Activated naive CD4-positive, alpha-beta T cell treated with anti-CD3 and anti-CD28 coated beads for 36 hours (primary cell): ENCODE data around the gene MCEMP1. TPM values are rescaled to one million over a fixed set of nuclear protein-coding genes. Genes with fewer than 3 reads are reported as not detected.

Source experiments
- CTCF ChIA-PET: fragments of 350-600 bp; sonication (Branson Sonifier 250); formaldehyde crosslinking; loops from one replicate; lab custom pipeline; 2021; ENCODE audit warnings: antibody characterized with exemption; lab: Charles Lee
- DNase-seq: peaks from one replicate; pipeline ENCODE4 v3.0.0-alpha.2; 2020
- H3K27ac Mint-ChIP-seq: one replicate; pipeline ENCODE4 v1.8.0; 2021; ENCODE audit warnings: mild to moderate bottlenecking, mixed read lengths
- H3K27me3 Mint-ChIP-seq: one replicate; pipeline ENCODE4 v1.8.0; 2021; ENCODE audit warnings: low read depth, mixed read lengths
- H3K36me3 Mint-ChIP-seq: one replicate; pipeline ENCODE4 v1.8.0; 2021; ENCODE audit warnings: low read depth, mixed read lengths
- H3K4me1 Mint-ChIP-seq: one replicate; pipeline ENCODE4 v1.8.0; 2021; ENCODE audit warnings: low read depth, mixed read lengths
- H3K4me3 Mint-ChIP-seq: one replicate; pipeline ENCODE4 v1.8.0; 2021; ENCODE audit warnings: mild to moderate bottlenecking, moderate library complexity, mixed read lengths
- H3K9me3 Mint-ChIP-seq: one replicate; pipeline ENCODE4 v1.8.0; 2021; ENCODE audit warnings: mixed read lengths
- intact Hi-C: fragments of 100-400 bp; cut with micrococcal nuclease; formaldehyde crosslinking; loops from one replicate; pipeline ENCODE4 v1.15.1; 2023
- total RNA-seq, 2 experiments: library from RNA; stranded (reverse); gene quantifications; one replicate each; pipeline ENCODE4 v1.2.3, GENCODE V29; 2021

MCEMP1 gene
- total RNA-seq, 2 experiments from 2014 or later = not detected

DNA sequence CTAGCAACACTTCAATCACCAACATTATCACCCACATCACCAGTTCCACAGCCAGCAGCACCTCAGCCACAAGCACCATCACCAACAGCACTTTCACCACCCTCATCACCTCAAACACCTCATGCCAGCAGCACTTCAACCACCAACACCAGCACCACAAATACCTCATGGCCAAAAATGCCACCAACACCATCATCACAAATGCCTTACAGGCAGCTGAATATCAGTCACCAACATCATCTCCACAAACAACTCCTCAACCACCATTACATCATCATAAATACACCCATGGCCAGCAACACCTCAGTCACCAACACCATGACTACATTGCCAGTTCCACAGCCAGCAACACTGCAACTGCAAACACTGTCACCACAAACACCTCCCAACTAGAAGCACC is 14.6 kb downstream of the MCEMP1 start:
- DNase-seq = no peak

DNA sequence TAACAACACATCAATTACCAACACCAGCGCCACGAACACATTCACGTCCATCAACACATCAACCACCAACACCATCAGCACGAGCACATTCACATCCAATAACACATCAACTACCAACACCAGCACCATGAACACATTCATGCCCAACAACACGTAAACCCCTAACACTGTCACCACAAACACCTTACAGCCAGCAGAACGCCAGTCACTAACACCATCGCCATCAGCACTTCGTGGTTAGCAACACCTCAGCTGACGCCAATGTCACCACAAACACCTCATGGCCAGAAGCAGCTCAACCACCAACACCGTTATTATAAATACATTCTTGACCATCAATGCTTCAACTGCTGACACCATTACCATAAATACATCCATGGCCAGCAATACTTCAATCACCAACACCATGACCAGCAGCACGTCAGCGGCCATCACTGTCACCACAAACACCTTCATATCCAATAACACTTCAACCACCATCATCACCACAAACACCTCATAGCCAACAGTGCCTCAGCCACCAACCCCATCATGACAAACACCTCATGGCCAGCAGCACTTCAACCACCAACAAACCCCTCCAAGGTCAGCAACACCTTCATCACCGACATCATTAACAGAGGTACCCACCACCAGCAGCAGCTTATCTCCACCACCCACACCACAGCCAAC is 15.7 kb downstream of the MCEMP1 start:
- peaks cover 2% of the 10 kb centered on the region for H3K4me1 Mint-ChIP-seq
- no peaks in the 10 kb centered on the region for H3K36me3 Mint-ChIP-seq
- H3K27ac Mint-ChIP-seq = no peak overlapping the region
- no peaks in the 10 kb centered on the region for H3K9me3 Mint-ChIP-seq
- intact Hi-C loops = no loop called here
- CTCF ChIA-PET = no interaction called here
- no peak overlapping the region for H3K4me3 Mint-ChIP-seq
- no peaks in the 10 kb centered on the region for H3K27me3 Mint-ChIP-seq
- DNase-seq = no peak

More for the DNA sequence above, 14.6 kb downstream of the MCEMP1 start:
- Mint-ChIP-seq H3K9me3 (no peaks in the 10 kb centered on the region), H3K36me3 (no peaks in the 10 kb centered on the region), H3K27me3 (no peaks in the 10 kb centered on the region), H3K27ac (no peak overlapping the region), H3K4me1 (peaks cover 2% of the 10 kb centered on the region), H3K4me3 (no peak overlapping the region)
- intact Hi-C loops = no loop called here
- CTCF ChIA-PET = interaction anchor here (0.6 kb wide), 1 partner anchor 50 kb away, joined by 3 read pairs; no protein-coding TSS in a partner anchor

DNA sequence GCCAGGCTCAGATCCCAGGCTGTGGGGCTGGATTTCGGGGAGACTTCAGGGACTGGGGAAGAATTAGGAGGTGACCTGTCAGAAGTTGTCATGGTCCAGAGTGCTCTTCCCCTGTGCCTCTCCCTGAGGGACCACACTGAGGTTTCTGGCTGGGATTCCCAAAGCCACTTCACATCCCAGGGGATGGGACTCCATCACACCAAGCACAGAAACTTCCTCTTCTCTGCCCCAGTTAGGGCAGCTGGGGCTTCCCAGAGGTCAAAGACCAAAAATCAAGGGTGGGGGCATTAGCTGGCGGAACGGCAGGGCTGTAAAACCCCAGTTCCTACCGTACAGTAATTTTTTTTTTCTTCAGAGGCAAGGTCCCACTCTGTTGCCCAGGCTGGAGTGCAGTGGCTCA is 17.6 kb downstream of the MCEMP1 start:
- Mint-ChIP-seq H3K27me3 (peaks cover 8% of the 10 kb centered on the region), H3K9me3 (no peaks in the 10 kb centered on the region), H3K4me3 (no peak overlapping the region), H3K4me1 (peaks cover 17% of the 10 kb centered on the region), H3K36me3 (no peaks in the 10 kb centered on the region), H3K27ac (no peak overlapping the region)
- DNase-seq = no peak
- CTCF ChIA-PET = no interaction called here
- intact Hi-C loops = no loop called here

DNA sequence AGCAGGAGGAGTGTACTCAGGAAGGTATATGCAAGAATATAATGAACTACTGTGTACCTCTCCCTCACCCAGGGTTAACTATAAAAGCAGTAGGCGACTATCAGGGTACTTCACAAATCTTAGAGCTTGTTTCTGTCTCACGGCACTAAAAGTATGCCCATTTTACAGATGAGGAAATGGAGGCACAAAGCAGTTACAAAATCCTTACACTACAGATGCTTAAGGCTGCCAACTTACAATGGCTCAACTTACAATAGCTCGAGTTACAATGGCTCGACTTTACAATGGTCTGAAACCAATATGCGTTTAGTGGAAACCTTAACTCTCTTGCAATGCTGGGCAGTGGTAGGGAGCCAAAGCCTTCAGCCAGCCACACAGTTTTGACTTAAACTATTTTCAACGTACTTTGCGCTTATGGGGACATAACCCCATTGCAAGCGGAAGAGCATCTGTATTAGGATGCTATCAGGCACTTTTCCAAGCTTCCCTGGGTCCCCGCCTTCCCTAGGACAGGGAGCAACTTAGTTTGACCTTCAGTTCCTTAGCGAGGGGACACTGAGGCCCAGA is 20.9 kb downstream of the MCEMP1 start:
- Mint-ChIP-seq H3K27ac (no peak overlapping the region), H3K36me3 (no peaks in the 10 kb centered on the region), H3K27me3 (peaks cover 8% of the 10 kb centered on the region), H3K9me3 (no peaks in the 10 kb centered on the region), H3K4me1 (peaks cover 25% of the 10 kb centered on the region), H3K4me3 (no peak overlapping the region)
- intact Hi-C loops = no loop called here
- CTCF ChIA-PET = interaction anchor here (1.1 to 1.6 kb wide), 3 partner anchors 18 to 102 kb away, joined by 3 to 5 read pairs (median 4); partner anchors contain the start of gene TRAPPC5
- no peak for DNase-seq

DNA sequence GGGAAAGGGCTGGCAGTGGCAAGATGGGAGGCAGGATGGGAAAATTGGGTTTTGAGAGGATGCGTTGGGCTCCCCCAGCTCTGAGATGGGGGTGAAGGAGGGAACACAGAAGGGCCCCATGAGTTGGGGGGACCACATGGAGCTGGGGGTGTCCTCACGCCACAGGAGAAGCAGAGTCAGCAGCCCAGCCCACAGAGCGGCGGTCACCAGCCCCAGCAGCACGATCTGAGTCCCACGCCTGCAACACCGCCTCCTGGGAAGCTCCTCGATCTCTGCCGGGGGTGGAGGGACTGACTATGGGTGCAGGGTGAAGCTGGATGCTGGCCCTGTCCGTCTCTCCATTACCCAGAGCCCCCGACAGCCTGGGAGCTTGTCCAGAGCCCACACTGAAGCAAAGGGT is 21.7 kb downstream of the MCEMP1 start:
- Mint-ChIP-seq H3K27ac (no peak overlapping the region), H3K4me1 (peaks cover 25% of the 10 kb centered on the region), H3K4me3 (no peak overlapping the region), H3K36me3 (no peaks in the 10 kb centered on the region), H3K27me3 (peaks cover 8% of the 10 kb centered on the region), H3K9me3 (no peaks in the 10 kb centered on the region)
- intact Hi-C loops = no loop called here
- no peak for DNase-seq
- CTCF ChIA-PET = interaction anchor here (0.6 to 1.6 kb wide), 4 partner anchors 18 to 171 kb away, joined by 3 to 5 read pairs (median 3); partner anchors contain the start of gene TRAPPC5

DNA sequence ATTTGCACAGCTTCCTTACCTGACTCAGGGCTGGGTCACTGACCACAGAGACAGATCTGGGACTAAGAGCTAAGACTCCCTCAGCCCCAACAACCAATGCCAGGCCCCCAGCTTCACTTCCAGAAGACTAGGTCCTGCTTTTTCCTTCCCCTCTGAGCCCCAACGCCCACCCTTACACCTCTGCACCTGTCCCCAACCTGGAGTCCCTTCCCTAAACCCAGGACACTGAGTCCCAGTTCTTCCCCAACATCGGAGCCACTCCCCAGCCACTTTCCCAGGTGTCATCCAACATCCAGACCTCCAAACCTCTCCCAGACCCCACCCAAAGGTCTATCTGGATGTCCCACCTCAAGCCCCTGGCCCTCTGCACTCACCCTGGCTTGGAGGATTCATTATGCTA is 22.1 kb downstream of the MCEMP1 start:
- intact Hi-C loops = loop anchor here (1.0 kb wide), 2 partner anchors 39 to 52 kb away; no protein-coding TSS in a partner anchor
- H3K27me3 Mint-ChIP-seq = peaks cover 8% of the 10 kb centered on the region
- H3K9me3 Mint-ChIP-seq = no peaks in the 10 kb centered on the region
- H3K27ac Mint-ChIP-seq = peak overlapping the region; percentile 66
- CTCF ChIA-PET = interaction anchor here (0.6 to 1.6 kb wide), 4 partner anchors 16 to 171 kb away, joined by 3 to 5 read pairs (median 3); no protein-coding TSS in a partner anchor
- H3K4me1 Mint-ChIP-seq = peaks cover 28% of the 10 kb centered on the region
- DNase-seq = no peak
- no peaks in the 10 kb centered on the region for H3K36me3 Mint-ChIP-seq
- H3K4me3 Mint-ChIP-seq = peak overlapping the region; percentile 22

DNA sequence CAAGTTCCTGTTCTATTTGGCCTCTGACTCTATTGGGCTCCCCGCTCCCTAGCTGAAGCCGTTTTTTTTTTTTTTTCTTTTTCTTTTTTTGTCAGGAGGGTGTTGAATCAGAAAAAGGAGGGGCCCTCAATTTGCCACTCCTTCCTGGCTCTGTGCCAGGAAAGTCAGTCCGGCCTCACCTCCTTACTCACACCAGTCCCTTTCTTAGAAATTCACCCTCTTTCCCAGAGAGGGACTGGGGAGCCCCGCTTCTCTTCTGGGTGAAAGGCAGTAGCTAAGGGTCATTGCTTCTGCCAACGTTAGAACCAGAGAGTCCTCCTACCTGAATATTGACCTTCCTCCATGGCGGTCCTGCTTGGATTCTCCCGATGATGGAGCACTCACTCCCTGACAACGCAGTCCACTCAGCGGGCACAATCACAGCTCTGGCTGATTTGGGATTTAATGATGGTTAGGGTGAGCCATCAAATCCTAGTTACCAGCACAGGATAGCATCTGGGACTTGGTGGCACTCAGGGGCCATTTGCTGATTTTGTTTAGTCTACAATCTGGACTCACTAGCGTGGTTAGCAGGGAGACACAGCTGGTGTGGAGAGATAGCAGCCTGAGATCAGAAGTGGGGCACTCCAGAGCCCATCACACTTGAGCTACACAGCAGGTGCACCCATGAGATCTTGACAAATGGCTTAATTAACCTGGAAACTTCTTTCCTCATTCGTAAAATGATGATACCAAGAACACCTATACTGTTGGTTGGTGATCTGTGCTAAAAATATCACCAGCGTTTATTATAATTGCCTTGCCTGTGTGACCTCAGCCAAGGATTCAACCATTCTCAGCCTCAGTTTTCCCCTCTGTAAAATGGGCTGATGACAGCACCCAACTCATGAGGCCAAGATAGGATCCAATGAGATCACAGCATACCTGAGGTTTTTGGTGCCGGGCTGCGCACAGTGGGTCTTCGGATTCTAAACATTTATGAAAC is 22.8 kb downstream of the MCEMP1 start:
- CTCF ChIA-PET = interaction anchor here (0.6 to 1.6 kb wide), 3 partner anchors 15 to 131 kb away, joined by 3 to 5 read pairs (median 3); no protein-coding TSS in a partner anchor
- Mint-ChIP-seq H3K27ac (peak overlapping the region; percentile 66), H3K4me3 (peak overlapping the region; percentile 22), H3K4me1 (peaks cover 30% of the 10 kb centered on the region), H3K9me3 (no peaks in the 10 kb centered on the region), H3K36me3 (no peaks in the 10 kb centered on the region), H3K27me3 (peaks cover 8% of the 10 kb centered on the region)
- DNase-seq = peak; percentile 77
- intact Hi-C loops = loop anchor here (1.0 kb wide), 2 partner anchors 39 to 52 kb away; no protein-coding TSS in a partner anchor

DNA sequence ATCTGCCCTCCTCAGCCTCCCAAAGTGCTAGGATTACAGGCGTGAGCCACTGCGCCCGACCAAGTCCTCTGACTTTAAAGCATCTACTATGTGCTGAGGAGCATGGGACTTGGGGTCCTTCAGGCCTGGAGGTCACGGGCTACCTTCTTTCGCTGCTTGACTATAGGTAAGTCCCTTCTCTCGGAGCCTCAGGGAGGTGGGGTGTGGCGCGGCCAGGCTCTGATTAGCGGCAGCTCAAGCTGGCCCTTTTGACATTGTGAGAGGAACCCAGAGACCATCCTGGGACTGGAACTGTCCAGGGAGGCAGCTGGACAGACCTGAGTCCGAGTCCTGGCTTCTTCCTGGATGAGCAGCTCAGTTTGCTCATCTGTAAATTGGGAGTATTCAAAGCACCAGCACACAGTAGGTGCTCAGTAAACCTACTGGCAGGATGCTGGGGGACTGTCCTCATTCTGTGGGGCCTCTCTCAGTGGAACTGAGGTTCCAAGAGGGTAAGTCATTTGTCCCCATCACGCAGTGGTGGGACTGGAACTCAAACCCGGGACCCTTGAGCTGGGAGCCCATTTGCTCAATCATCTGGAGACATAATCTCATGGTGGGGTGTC is 24.3 kb downstream of the MCEMP1 start:
- Mint-ChIP-seq H3K4me3 (no peak overlapping the region), H3K27ac (no peak overlapping the region), H3K36me3 (no peaks in the 10 kb centered on the region), H3K9me3 (no peaks in the 10 kb centered on the region), H3K4me1 (peaks cover 44% of the 10 kb centered on the region), H3K27me3 (peaks cover 8% of the 10 kb centered on the region)
- no peak for DNase-seq
- CTCF ChIA-PET = no interaction called here
- intact Hi-C loops = no loop called here

DNA sequence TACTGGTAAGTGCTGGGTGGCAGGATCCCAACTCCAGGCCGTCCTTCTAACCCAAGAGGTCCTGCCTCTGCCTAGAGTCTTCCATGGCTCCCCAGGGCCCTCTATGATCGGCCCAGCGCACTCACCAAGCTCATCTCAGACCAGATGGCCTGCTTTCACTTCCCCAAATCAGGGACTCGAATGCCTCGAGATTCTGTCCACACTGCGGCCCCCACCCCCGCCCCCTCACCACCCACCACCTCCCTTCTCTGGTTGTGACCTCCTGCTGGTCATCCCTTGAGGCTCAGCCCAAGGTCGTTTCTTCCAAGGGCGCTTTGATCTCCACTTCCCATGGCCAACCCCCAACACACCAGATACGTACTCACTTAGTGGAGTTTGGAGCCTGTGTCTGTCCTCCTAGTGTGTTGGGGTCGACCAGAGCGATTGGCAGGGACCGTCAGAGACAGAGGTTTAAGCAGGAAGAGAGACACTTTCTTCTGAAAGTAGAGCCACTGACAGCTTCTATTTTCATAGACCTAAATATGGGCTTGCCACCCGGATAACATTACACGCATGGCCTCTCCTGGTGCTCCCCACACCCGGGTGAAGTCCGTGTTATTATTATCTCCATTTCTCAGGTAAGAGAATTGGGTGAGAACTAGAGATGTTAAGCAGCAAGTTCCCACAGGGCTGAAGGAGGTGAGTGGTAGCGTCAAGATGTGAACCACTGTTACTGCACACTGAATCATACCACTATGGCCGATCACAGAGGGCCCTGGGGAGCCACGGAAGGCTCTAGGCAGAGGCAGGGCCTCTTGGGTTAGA is 25.0 kb downstream of the MCEMP1 start, which contains the start of gene FCER2:
Gene FCER2 (minus strand): TSS at position 478 of the 804 bp plus-strand sequence. CDS start 2,371 bp downstream, outside the sequence.
- no peak for DNase-seq
- H3K4me1 Mint-ChIP-seq = peaks cover 51% of the 10 kb centered on the region
- no peaks in the 10 kb centered on the region for H3K36me3 Mint-ChIP-seq
- no peak within 1 kb of the TSS for H3K27ac Mint-ChIP-seq
- peaks cover 8% of the 10 kb centered on the region for H3K27me3 Mint-ChIP-seq
- intact Hi-C loops = no loop called here
- H3K4me3 Mint-ChIP-seq = no peak within 1 kb of the TSS
- CTCF ChIA-PET = no interaction called here
- no peaks in the 10 kb centered on the region for H3K9me3 Mint-ChIP-seq

DNA sequence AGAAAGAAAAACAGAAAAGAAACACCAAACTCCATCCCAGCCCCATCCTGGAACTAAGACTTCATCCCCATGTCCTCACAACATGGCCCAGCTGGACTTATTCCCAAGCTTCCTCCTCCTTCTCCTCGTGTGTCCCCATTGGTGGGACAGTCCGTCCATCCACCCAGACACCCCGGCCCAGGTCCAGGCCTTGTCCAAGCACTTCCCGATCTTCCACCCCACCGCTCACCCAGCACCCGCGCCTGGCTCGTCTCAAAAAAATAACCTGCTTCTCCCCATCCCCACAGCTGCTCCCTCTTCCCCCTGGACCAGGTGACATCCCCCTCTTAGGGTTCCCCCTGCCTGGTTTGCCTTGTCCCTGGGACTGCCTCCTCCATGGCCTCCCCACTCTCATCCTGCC is 26.4 kb downstream of the MCEMP1 start:
- Mint-ChIP-seq H3K27ac (no peak overlapping the region), H3K4me3 (no peak overlapping the region), H3K27me3 (peaks cover 5% of the 10 kb centered on the region), H3K4me1 (peaks cover 54% of the 10 kb centered on the region), H3K9me3 (no peaks in the 10 kb centered on the region), H3K36me3 (no peaks in the 10 kb centered on the region)
- CTCF ChIA-PET = no interaction called here
- intact Hi-C loops = no loop called here
- DNase-seq = no peak
